IPS-NIHi11 (cell line): Measurements from ENCODE around the gene WIPF2.
"Not testable (repeated sequence)": the region's sequence is repeated elsewhere in the genome, so short reads cannot be mapped to it uniquely, and the experiment has no call there.

Experiments
- DNase-seq: peaks from one replicate; pipeline ENCODE4 v3.0.0; 2012; ENCODE audit warnings: mixed read lengths, low spot score

The WIPF2 gene

DNA sequence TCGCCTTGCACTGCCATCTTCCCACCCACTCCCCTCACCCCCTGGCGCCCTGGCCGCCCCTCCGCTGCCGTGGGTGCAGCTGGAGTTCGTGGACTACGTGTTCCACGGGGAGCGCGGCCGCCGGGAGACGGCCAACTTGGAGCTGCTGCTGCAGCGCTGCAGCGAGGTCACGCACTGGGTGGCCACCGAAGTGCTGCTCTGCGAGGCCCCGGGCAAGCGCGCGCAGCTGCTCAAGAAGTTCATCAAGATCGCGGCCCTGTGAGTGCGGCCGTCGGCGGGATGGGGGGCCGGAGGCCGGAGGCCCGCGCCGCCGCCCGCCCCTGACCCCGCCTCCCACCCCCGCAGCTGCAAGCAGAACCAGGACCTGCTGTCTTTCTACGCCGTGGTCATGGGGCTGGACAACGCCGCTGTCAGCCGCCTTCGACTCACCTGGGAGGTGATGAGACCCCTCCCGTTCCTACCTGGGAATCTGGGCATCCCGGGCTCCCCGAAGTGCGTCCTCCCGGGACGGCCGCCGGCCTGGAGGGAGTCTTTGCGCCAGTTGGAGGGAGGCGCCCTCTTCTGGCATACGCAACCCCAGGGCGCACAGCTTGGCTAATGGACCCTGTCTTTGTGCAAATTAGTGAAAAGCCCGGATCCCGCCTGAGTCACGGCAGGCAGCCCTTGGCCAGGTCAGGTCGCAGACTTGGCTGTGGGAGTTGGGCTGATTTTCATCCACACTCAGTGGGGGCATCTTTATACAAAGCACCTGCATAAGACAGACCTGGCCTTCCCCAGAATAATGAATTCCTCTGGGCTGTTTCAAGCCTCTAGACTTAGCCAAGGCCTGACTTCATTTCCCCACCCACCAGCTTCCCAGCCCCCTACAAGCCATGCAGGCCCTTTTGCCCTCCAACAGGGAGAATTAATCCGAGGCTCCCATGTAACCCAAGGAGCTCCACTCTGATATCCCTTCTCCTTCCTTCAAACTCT is 27.6 kb upstream of the WIPF2 start:
- DNase-seq: peak; percentile 86

GRCh38 chr17:40192961-40193360 is 26.1 kb upstream of the WIPF2 start:
- DNase-seq: no peak

GRCh38 chr17:40194821-40195220 is 24.3 kb upstream of the WIPF2 start:
- DNase-seq: no peak

DNA sequence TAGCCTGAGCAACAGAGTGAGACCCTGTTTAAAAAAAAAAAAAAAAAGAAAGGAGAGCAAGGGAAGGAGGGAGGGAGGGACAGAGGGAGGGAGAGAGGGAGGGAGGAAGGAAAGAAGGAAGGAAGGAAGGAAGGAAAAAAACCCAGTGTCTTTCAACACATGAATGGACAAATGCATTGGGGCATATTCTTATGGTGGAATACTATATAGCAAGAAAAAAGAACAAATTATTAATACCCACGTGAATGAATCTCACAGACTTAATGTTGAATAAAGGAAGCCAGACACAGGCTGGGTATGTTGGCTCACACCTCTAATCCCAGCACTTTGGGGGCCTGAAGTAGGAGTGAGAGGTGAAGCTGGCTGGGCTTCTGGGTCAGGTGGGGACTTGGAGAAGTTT is 21.6 kb upstream of the WIPF2 start:
- no peak for DNase-seq

DNA sequence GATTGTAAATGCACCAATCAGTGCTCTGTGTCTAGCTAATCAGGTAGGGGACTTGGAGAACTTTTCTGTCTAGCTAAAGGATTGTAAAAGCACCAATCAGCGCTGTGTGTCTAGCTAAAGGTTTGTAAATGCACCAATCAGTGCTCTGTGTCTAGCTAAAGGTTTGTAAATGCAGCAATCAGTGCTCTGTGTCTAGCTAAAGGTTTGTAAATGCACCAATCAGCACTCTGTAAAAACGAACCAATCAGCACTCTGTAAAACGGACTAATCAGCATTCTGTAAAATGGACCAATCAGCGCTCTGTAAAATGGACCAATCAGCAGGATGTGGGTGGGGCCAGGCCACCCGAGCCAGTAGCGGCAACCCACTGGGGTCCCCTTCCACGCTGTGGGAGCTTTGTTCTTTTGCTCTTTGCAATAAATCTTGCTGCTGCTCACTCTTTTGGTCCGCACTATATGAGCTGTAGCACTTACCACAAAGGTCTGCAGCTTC is 21.1 kb upstream of the WIPF2 start:
- not testable (repeated sequence) for DNase-seq

DNA sequence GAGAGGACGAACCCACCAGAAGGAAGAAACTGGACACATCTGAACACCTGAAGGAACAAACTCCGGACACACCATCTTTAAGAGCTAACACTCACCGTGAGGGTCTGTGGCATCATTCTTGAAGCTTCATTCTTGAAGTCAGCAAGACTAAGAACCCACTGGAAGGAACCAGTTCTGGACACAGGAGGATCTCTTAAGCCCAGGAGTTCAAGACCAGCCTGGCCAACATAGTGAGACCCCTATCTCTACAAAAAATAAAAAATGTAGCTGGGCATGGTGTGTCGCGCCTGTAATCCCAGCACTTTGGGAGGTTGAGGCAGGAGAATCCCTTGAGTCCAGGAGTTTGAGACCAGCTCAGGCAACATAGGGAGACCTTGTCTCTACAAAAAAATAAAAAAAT is 20.5 kb upstream of the WIPF2 start:
- no peak for DNase-seq

DNA sequence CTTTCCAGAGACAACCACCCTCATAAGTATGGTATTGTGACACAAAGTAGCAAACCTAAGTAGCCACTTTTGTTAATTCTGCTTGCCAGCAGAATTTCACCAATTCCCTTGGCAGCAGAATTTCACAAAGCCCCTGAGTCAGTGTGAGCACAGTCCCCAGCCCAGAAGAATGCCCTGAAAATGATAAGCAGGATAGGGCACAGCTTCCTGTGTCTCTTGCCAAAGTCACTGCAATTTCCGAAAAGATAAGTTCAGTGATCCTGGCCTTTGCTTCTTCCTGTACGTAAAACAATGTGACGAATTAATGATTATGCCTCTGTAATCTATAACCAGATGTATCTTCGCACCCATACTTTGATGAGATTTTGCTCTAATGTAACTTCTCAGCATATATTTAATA is 16.0 kb upstream of the WIPF2 start:
- DNase-seq: no peak

- DNase-seq: not testable (repeated sequence)
Observed at GRCh38 chr17:40206193-40206592, 12.9 kb upstream of the WIPF2 start.

GRCh38 chr17:40209404-40210093 is 9.6 kb upstream of the WIPF2 start:
- no peak for DNase-seq

DNA sequence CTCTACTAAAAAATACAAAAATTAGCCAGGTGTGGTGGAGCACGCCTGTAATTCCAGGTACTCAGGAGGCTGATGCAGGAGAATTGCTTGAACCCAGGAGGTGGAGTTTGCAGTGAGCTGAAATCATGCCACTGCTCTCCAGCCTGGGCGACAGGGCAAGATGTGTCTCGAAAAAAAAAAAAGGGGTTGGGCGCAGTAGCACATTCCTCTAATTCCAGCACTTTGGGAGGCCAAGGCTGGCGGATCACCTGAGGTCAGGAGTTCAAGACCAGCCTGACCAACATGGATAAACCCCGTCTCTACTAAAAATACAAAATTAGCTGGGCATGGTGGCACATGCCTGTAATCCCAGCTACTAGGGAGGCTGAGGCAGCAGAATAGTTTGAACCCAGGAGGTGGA is 5.2 kb upstream of the WIPF2 start:
- not testable (repeated sequence) for DNase-seq

- no peak for DNase-seq
Observed at GRCh38 chr17:40218006-40218739, 931 bp upstream of the WIPF2 start.

- peak; percentile 84 for DNase-seq
Observed at GRCh38 chr17:40219594-40220338, 662 bp downstream of the WIPF2 start.

- no peak for DNase-seq
Observed at GRCh38 chr17:40224718-40225550, 5.8 kb downstream of the WIPF2 start.

DNA sequence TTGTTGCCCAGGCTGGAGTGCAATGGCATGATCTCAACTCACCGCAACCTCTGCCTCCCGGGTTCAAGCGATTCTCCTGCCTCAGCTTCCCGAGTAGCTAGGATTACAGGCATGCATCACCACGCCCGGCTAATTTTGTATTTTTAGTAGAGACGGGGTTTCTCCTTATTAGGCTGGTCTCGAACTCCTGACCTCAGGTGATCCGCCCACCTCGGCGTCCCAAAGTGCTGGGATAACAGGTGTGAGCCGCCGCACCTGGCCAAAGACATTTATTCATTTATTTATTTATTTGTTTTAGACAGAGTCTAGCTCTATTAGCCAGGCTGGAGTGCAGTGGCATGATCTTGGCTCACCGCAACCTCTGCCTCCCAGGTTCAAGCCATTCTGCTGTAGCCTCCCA is 10.0 kb downstream of the WIPF2 start:
- DNase-seq: not testable (repeated sequence)

DNA sequence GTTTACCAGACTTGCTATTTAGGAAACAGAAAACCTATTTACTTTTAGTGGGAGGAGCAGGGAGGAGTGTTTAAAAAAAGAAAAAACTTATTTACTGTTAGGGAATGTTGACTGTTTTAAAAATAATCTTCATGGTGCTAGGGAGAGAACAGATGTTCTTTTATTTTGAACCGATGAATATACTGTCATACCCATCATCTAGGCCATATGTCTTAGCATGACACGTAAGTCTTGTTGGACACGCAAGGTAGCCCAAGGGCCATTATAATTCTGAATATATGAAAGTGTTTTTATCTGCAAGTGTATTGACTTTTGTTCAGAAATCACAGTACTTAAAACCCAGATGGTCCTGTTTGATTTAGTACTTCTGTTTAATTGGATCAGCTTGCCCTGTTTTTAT is 11.6 kb downstream of the WIPF2 start:
- no peak for DNase-seq

GRCh38 chr17:40231928-40232327 is 12.8 kb downstream of the WIPF2 start:
- DNase-seq: not testable (repeated sequence)

DNA sequence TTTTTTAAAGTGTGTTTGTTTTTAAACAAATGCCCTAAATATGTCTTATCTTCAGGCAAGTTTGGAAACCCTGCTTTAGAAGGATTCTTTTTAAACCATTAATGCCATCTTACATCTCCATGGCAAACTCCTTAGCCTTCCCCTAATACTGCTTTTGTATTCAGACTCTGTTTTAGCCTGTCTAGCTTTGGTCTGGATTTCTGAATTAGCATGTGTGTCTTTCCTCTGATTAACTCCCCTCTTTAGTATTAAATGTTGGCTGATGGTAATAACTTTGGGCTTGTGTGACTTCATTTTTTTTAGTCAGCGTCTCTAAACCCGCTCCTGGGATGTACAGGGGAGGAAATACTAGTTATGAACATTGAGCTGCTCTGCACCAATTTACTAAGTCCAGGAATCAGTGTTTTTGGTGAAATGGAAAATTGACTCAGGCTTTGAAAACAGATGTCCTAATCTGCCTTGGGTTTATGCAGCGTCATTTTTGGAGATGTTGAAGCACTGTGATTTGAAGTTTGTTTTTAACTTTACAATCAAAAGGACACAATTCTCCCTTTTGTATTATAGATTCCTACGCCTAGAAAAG is 22.2 kb downstream of the WIPF2 start:
- no peak for DNase-seq

DNA sequence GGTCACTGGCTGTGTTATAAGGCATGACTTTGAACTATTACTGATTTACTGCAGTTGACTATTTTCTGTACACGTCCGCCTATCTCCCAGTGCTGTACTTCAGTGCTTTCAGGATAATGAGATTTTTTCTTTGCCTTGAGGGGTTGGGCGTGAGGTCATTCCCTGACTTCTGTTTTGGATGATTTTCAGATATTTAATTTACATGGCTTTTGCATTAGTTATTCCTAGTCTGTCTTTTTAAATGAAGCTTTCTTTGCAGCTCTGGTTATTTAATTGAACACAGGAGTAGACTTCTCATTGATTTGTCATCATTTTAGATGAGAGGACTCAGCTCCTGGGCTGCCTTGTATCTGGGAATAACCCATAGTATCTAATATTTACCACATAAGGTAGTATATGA is 23.7 kb downstream of the WIPF2 start:
- DNase-seq: no peak

DNA sequence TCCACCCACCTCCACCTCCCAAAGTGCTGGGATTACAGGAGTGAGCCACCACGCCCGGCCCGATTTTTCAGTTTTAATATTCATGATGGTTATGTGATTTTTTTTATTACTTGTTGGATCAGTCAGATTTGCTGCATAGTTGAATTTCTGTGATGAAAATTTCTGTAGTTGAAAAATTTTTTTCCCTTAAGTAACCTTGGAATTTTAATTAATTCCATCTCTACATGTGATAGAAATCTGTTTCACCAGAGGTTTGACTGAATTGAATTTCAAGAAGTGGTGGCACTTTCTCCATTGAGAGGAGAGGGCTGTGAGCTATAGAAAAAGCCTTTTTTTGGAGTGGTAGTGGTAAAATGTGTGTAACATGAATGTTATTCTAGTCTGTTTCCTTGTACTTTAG is 24.7 kb downstream of the WIPF2 start:
- DNase-seq: no peak

GRCh38 chr17:40244255-40244654 is 25.2 kb downstream of the WIPF2 start:
- DNase-seq: no peak
